ENCODE results near the gene DUXA. TPM values are rescaled to one million over a fixed set of nuclear protein-coding genes. Genes with fewer than 3 reads are reported as not detected.
A peak's percentile ranks its signal among the peaks of the same experiment; 100 is the strongest.

Gene DUXA
- total RNA-seq, 4 donors from 2014 or later, result not detected

DNA sequence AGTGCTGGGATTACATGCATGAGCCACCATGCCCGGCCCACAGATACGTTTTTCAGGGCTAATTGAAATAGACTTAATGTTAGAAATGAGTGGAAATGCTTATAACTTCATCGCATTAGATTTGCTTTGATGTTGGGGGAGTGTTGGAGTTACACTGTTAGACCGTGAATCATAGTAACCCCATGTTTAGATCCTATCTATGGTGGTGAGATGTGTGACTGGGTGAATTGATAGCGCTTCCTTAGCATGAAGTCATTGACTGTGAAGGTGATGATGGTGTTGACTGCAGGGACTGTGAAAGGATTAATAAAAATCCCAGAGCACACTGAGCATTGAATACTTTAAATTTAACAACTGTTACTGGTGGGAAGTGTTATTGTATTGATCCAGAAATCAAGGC is 25.7 kb upstream of the DUXA start:
- in situ Hi-C loops (cut with MboI; ENCODE audit: low pct_ligation_motif_present in 1 of 4, low pct_unique_long_range_greater_than_20kb in 1 of 4, low sequenced_read_pairs in 3 of 4) (no loop called here), intact Hi-C loops (cut with DNase I; ENCODE audit: low total_unique reads) (no loop called here)
- H3K36me3 ChIP-seq, result peaks cover 0 to 32% (median 12%) of the 10 kb centered on the region in 4 donors
- no peak overlapping the region for H3K27ac ChIP-seq
- WGBS, 2 donors (ENCODE audit: low coverage in 1 of 2), result 94% methylated on average over 5 of the region's 5 CpGs
- H3K4me1 ChIP-seq, result peaks cover 0 to 21% (median 13%) of the 10 kb centered on the region in 4 donors
- H3K27me3 ChIP-seq, result no peaks in the 10 kb centered on the region
- no peak for DNase-seq
- TF ChIP-seq POLR2A (IDR thresholded peaks at IDR 0.05) (no peak), EP300 (IDR thresholded peaks at IDR 0.05; ENCODE audit: low read depth) (no peak), POLR2AphosphoS5 (IDR thresholded peaks at IDR 0.05) (no peak), CTCF (IDR thresholded peaks at IDR 0.05) (no peak)
- peak overlapping the region in 1 of 4 donors; percentile 96 for H3K4me3 ChIP-seq
- H3K9me3 ChIP-seq, result no peaks in the 10 kb centered on the region

- H3K9me3 ChIP-seq, result no peaks in the 10 kb centered on the region
- no peak for TF ChIP-seq EP300 (IDR thresholded peaks at IDR 0.05; ENCODE audit: low read depth)
- TF ChIP-seq CTCF (IDR thresholded peaks at IDR 0.05), result no peak
- no peak for TF ChIP-seq POLR2AphosphoS5 (IDR thresholded peaks at IDR 0.05)
- TF ChIP-seq POLR2A (IDR thresholded peaks at IDR 0.05), result no peak
- DNase-seq, result no peak
- peaks cover 0 to 32% (median 12%) of the 10 kb centered on the region in 4 donors for H3K36me3 ChIP-seq
- H3K4me3 ChIP-seq, result peak overlapping the region; percentile 91 to 99 (median 94)
- peak overlapping the region; percentile 89 to 92 (median 91) for H3K27ac ChIP-seq
- whole genome bisulfite sequencing, 2 donors (ENCODE audit: low coverage in 1 of 2), result 38% methylated on average over 9 of the region's 9 CpGs; no CpG with 5 or more reads in 1 of the 2 donors
- in situ Hi-C loops (cut with MboI; ENCODE audit: low pct_ligation_motif_present in 1 of 4, low pct_unique_long_range_greater_than_20kb in 1 of 4, low sequenced_read_pairs in 3 of 4) (no loop called here), intact Hi-C loops (cut with DNase I; ENCODE audit: low total_unique reads) (no loop called here)
- H3K27me3 ChIP-seq, result no peaks in the 10 kb centered on the region
- H3K4me1 ChIP-seq, result peaks cover 0 to 21% (median 13%) of the 10 kb centered on the region in 4 donors
Measured at GRCh38 chr19:57192077-57192420, 24.8 kb upstream of the DUXA start.

GRCh38 chr19:57191141-57192076 is 24.1 kb upstream of the DUXA start, which contains the start of gene ZNF264:
Gene ZNF264 (plus strand): TSS chr19:57191500. CDS start chr19:57191914, 414 bp downstream.
- intact Hi-C loops (cut with DNase I; ENCODE audit: low total_unique reads), result no loop called here
- H3K27ac ChIP-seq, result peak within 1 kb of the TSS; percentile 89 to 92 (median 91)
- 4% methylated on average over 76 of the region's 81 CpGs; no CpG with 5 or more reads in 1 of the 2 donors for WGBS, 2 donors (ENCODE audit: low coverage in 1 of 2)
- peaks cover 0 to 27% (median 12%) of the 10 kb centered on the region in 4 donors for H3K36me3 ChIP-seq
- peak within 1 kb of the TSS; percentile 91 to 99 (median 94) for H3K4me3 ChIP-seq
- peak; percentile 92 for DNase-seq
- no peaks in the 10 kb centered on the region for H3K9me3 ChIP-seq
- H3K4me1 ChIP-seq, result peaks cover 0 to 21% (median 13%) of the 10 kb centered on the region in 4 donors
- in situ Hi-C loops (cut with MboI; ENCODE audit: low pct_ligation_motif_present in 1 of 4, low pct_unique_long_range_greater_than_20kb in 1 of 4, low sequenced_read_pairs in 3 of 4), result no loop called here
- TF ChIP-seq POLR2AphosphoS5 (IDR thresholded peaks at IDR 0.05), result peak in 2 of 3 donors; percentile 37 to 56
- peak; percentile 44 for TF ChIP-seq POLR2A (IDR thresholded peaks at IDR 0.05)
- TF ChIP-seq EP300 (IDR thresholded peaks at IDR 0.05; ENCODE audit: low read depth), result no peak
- TF ChIP-seq CTCF (IDR thresholded peaks at IDR 0.05), result no peak
- H3K27me3 ChIP-seq, result no peaks in the 10 kb centered on the region

GRCh38 chr19:57190301-57190700 is 23.0 kb upstream of the DUXA start:
- no peak for DNase-seq
- TF ChIP-seq POLR2A (IDR thresholded peaks at IDR 0.05) (no peak), POLR2AphosphoS5 (IDR thresholded peaks at IDR 0.05) (no peak), EP300 (IDR thresholded peaks at IDR 0.05; ENCODE audit: low read depth) (no peak), CTCF (IDR thresholded peaks at IDR 0.05) (no peak)
- Histone ChIP-seq H3K27me3 (no peaks in the 10 kb centered on the region), H3K4me3 (no peak overlapping the region), H3K36me3 (peaks cover 0 to 17% (median 8%) of the 10 kb centered on the region in 4 donors), H3K27ac (no peak overlapping the region), H3K4me1 (peaks cover 0 to 21% (median 13%) of the 10 kb centered on the region in 4 donors), H3K9me3 (no peaks in the 10 kb centered on the region)
- in situ Hi-C loops (cut with MboI; ENCODE audit: low pct_ligation_motif_present in 1 of 4, low pct_unique_long_range_greater_than_20kb in 1 of 4, low sequenced_read_pairs in 3 of 4), result no loop called here
- intact Hi-C loops (cut with DNase I; ENCODE audit: low total_unique reads), result no loop called here
- 78 to 84% methylated on average over 1 to 3 of the region's 3 CpGs for WGBS, 2 donors (ENCODE audit: low coverage in 1 of 2)

All from transverse colon (tissue), 4 donors.